Measurements from ENCODE around the gene MSH3.

DNA sequence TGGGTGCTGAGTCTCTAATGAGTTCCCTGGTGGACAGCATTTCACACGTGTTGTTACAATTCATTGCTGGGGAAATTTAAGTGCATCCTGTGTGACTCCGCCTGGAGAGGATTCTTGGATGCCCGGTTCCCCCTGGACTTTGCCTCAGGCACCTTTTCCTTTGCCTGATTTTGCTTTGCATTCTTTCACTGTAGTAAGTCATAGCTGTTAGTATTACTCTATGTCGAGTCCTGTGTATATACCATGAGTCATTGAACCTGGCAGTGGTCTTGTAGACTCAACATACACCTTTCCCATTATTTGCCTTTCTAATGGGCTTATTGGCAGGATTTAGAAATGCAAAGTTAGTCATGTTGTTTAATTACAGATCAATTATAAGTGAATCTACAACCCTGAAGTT is 82.3 kb downstream of the MSH3 start:
- TF ChIP-seq CHD4 (IDR thresholded peaks at IDR 0.05; ENCODE audit: borderline replicate concordance) = no peak
- TF ChIP-seq USF2 (IDR thresholded peaks at IDR 0.05) = no peak
- no peak for TF ChIP-seq MAX (IDR thresholded peaks at IDR 0.05)
- TF ChIP-seq, protein P1, sequence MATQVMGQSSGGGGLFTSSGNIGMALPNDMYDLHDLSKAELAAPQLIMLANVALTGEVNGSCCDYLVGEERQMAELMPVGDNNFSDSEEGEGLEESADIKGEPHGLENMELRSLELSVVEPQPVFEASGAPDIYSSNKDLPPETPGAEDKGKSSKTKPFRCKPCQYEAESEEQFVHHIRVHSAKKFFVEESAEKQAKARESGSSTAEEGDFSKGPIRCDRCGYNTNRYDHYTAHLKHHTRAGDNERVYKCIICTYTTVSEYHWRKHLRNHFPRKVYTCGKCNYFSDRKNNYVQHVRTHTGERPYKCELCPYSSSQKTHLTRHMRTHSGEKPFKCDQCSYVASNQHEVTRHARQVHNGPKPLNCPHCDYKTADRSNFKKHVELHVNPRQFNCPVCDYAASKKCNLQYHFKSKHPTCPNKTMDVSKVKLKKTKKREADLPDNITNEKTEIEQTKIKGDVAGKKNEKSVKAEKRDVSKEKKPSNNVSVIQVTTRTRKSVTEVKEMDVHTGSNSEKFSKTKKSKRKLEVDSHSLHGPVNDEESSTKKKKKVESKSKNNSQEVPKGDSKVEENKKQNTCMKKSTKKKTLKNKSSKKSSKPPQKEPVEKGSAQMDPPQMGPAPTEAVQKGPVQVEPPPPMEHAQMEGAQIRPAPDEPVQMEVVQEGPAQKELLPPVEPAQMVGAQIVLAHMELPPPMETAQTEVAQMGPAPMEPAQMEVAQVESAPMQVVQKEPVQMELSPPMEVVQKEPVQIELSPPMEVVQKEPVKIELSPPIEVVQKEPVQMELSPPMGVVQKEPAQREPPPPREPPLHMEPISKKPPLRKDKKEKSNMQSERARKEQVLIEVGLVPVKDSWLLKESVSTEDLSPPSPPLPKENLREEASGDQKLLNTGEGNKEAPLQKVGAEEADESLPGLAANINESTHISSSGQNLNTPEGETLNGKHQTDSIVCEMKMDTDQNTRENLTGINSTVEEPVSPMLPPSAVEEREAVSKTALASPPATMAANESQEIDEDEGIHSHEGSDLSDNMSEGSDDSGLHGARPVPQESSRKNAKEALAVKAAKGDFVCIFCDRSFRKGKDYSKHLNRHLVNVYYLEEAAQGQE (IDR thresholded peaks at IDR 0.05) = no peak
- TF ChIP-seq CTCF (IDR thresholded peaks at IDR 0.05) = no peak
- TF ChIP-seq, protein P2, sequence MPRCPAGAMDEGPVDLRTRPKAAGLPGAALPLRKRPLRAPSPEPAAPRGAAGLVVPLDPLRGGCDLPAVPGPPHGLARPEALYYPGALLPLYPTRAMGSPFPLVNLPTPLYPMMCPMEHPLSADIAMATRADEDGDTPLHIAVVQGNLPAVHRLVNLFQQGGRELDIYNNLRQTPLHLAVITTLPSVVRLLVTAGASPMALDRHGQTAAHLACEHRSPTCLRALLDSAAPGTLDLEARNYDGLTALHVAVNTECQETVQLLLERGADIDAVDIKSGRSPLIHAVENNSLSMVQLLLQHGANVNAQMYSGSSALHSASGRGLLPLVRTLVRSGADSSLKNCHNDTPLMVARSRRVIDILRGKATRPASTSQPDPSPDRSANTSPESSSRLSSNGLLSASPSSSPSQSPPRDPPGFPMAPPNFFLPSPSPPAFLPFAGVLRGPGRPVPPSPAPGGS (IDR thresholded peaks at IDR 0.05) = no peak
- no peak for TF ChIP-seq POLR2AphosphoS2 (conservative IDR thresholded peaks at IDR 0.05; ENCODE audit: low read length)
- TF ChIP-seq CBX2 (IDR thresholded peaks at IDR 0.05; ENCODE audit: borderline replicate concordance, low read depth) = no peak
- TF ChIP-seq POLR2A (IDR thresholded peaks at IDR 0.05; ENCODE audit: low read length) = no peak
- TF ChIP-seq EP300 (IDR thresholded peaks at IDR 0.05) = no peak
- TF ChIP-seq RARB (CRISPR knock-in tag; IDR thresholded peaks at IDR 0.05) = no peak
- TF ChIP-seq MAFK (IDR thresholded peaks at IDR 0.05; ENCODE audit: partially characterized antibody) = no peak
